PFSK-1 (cell line): Measurements from ENCODE around the gene KARS1.

Source experiments
- FOXP2 ChIP-seq: optimal IDR thresholded peaks from 2 replicates; pipeline ENCODE3; 2011; ENCODE audit warnings: borderline replicate concordance, control low read depth, inconsistent platforms; ENCODE audit not compliant: insufficient read depth; ENCODE audit errors: extremely low read length, extremely low read depth
- POLR2AphosphoS5 ChIP-seq: IDR thresholded peaks from 2 replicates; pipeline ENCODE4 v1.6.1; 2012; ENCODE audit warnings: low read depth, mild to moderate bottlenecking, control low read depth, low read length, moderate library complexity
- REST ChIP-seq, 2 experiments: IDR thresholded peaks; 2 replicates each; pipeline versions ENCODE4 v1.6.1 to v1.8.0; 2011 to 2012; ENCODE audit warnings: low read depth in 2 of 2, low read length in 2 of 2, control low read depth in 1 of 2, inconsistent platforms in 1 of 2, mild to moderate bottlenecking in 1 of 2, moderate library complexity in 1 of 2; ENCODE audit not compliant: insufficient read depth in 1 of 2
- SIN3A ChIP-seq: IDR thresholded peaks from 2 replicates; pipeline ENCODE4 v1.6.1; 2012; ENCODE audit warnings: mild to moderate bottlenecking, low read length, moderate library complexity, borderline replicate concordance; ENCODE audit not compliant: insufficient read depth
- TAF1 ChIP-seq: IDR thresholded peaks from 2 replicates; pipeline ENCODE4 v1.6.1; 2012; ENCODE audit warnings: low read length, control low read depth, borderline replicate concordance; ENCODE audit not compliant: insufficient read depth

Gene KARS1

GRCh38 chr16:75618780-75619179 is 28.7 kb downstream of the KARS1 start:
- no peak for TF ChIP-seq FOXP2

GRCh38 chr16:75617121-75617520 is 30.3 kb downstream of the KARS1 start:
- no peak for TF ChIP-seq REST (IDR thresholded peaks at IDR 0.05; ENCODE audit: insufficient read depth in 1 of 2, low read depth in 2 of 2, low read length in 2 of 2)
- TF ChIP-seq SIN3A = no peak
- TF ChIP-seq POLR2AphosphoS5 = no peak
- no peak for TF ChIP-seq TAF1
- no peak for TF ChIP-seq FOXP2

GRCh38 chr16:75616521-75617010 is 30.9 kb downstream of the KARS1 start:
- TF ChIP-seq POLR2AphosphoS5 (no peak), TAF1 (no peak), SIN3A (no peak), FOXP2 (no peak), REST (IDR thresholded peaks at IDR 0.05; ENCODE audit: insufficient read depth in 1 of 2, low read depth in 2 of 2, low read length in 2 of 2) (no peak)

- TF ChIP-seq REST (IDR thresholded peaks at IDR 0.05; ENCODE audit: insufficient read depth in 1 of 2, low read depth in 2 of 2, low read length in 2 of 2) (no peak), POLR2AphosphoS5 (no peak)
Measured at GRCh38 chr16:75615619-75616018, 31.8 kb downstream of the KARS1 start.

GRCh38 chr16:75614066-75614897 is 33.2 kb downstream of the KARS1 start:
- TF ChIP-seq POLR2AphosphoS5 (no peak), FOXP2 (no peak), TAF1 (no peak), SIN3A (no peak), REST (IDR thresholded peaks at IDR 0.05; ENCODE audit: insufficient read depth in 1 of 2, low read depth in 2 of 2, low read length in 2 of 2) (no peak)
